Measurements from ENCODE around the gene GRIK4.

Gene GRIK4

GRCh38 chr11:120746376-120746775 lies 234.8 kb downstream of the GRIK4 start:
- TF ChIP-seq SUZ12 (IDR thresholded peaks at IDR 0.05; ENCODE audit: extremely low read depth, insufficient read depth, insufficient read length) (no peak), ZNF274 (IDR thresholded peaks at IDR 0.05; ENCODE audit: low read depth, low read length) (no peak), YY1 (IDR thresholded peaks at IDR 0.05; ENCODE audit: insufficient read depth, insufficient read length) (no peak)
- H3K36me3 ChIP-seq (ENCODE audit: insufficient read depth, insufficient read length, low read length), result no peaks in the 10 kb centered on the region
- DNase-seq (ENCODE audit: low read depth, low spot score), result no peak
- no peak overlapping the region for H3K9ac ChIP-seq (ENCODE audit: insufficient read length, low read depth)
- H3K27me3 ChIP-seq (ENCODE audit: insufficient read depth, insufficient read length), result no peaks in the 10 kb centered on the region
- H3K4me3 ChIP-seq (ENCODE audit: insufficient read length, low read depth), result no peak overlapping the region
- no peaks in the 10 kb centered on the region for H3K9me3 ChIP-seq (ENCODE audit: insufficient read depth, low read length)
- H3K4me1 ChIP-seq (ENCODE audit: insufficient read depth, insufficient read length), result peaks cover 9% of the 10 kb centered on the region

GRCh38 chr11:120746836-120747609 lies 235.5 kb downstream of the GRIK4 start:
- no peak for TF ChIP-seq SUZ12 (IDR thresholded peaks at IDR 0.05; ENCODE audit: extremely low read depth, insufficient read depth, insufficient read length)
- TF ChIP-seq ZNF274 (IDR thresholded peaks at IDR 0.05; ENCODE audit: low read depth, low read length), result no peak
- TF ChIP-seq YY1 (IDR thresholded peaks at IDR 0.05; ENCODE audit: insufficient read depth, insufficient read length), result no peak
- no peak for DNase-seq (ENCODE audit: low read depth, low spot score)
- no peaks in the 10 kb centered on the region for H3K36me3 ChIP-seq (ENCODE audit: insufficient read depth, insufficient read length, low read length)

GRCh38 chr11:120747850-120748814 lies 236.6 kb downstream of the GRIK4 start:
- Histone ChIP-seq H3K27me3 (ENCODE audit: insufficient read depth, insufficient read length) (no peaks in the 10 kb centered on the region), H3K9ac (ENCODE audit: insufficient read length, low read depth) (no peak overlapping the region), H3K4me3 (ENCODE audit: insufficient read length, low read depth) (no peak overlapping the region), H3K36me3 (ENCODE audit: insufficient read depth, insufficient read length, low read length) (no peaks in the 10 kb centered on the region), H3K4me1 (ENCODE audit: insufficient read depth, insufficient read length) (peaks cover 9% of the 10 kb centered on the region), H3K9me3 (ENCODE audit: insufficient read depth, low read length) (no peaks in the 10 kb centered on the region)
- no peak for DNase-seq (ENCODE audit: low read depth, low spot score)
- no peak for TF ChIP-seq SUZ12 (IDR thresholded peaks at IDR 0.05; ENCODE audit: extremely low read depth, insufficient read depth, insufficient read length)
- no peak for TF ChIP-seq YY1 (IDR thresholded peaks at IDR 0.05; ENCODE audit: insufficient read depth, insufficient read length)
- no peak for TF ChIP-seq ZNF274 (IDR thresholded peaks at IDR 0.05; ENCODE audit: low read depth, low read length)

More at GRCh38 chr11:120746836-120747609, 235.5 kb downstream of the GRIK4 start:
- H3K9ac ChIP-seq (ENCODE audit: insufficient read length, low read depth), result no peak overlapping the region
- H3K9me3 ChIP-seq (ENCODE audit: insufficient read depth, low read length), result no peaks in the 10 kb centered on the region
- H3K4me3 ChIP-seq (ENCODE audit: insufficient read length, low read depth), result no peak overlapping the region
- peaks cover 9% of the 10 kb centered on the region for H3K4me1 ChIP-seq (ENCODE audit: insufficient read depth, insufficient read length)
- no peaks in the 10 kb centered on the region for H3K27me3 ChIP-seq (ENCODE audit: insufficient read depth, insufficient read length)

- H3K9ac ChIP-seq (ENCODE audit: insufficient read length, low read depth), result no peak overlapping the region
Measured at GRCh38 chr11:120749395-120749794, 237.8 kb downstream of the GRIK4 start.

GRCh38 chr11:120750647-120751549 lies 239.3 kb downstream of the GRIK4 start:
- no peak for DNase-seq (ENCODE audit: low read depth, low spot score)

More at GRCh38 chr11:120749395-120749794, 237.8 kb downstream of the GRIK4 start:
- no peaks in the 10 kb centered on the region for H3K9me3 ChIP-seq (ENCODE audit: insufficient read depth, low read length)
- no peaks in the 10 kb centered on the region for H3K27me3 ChIP-seq (ENCODE audit: insufficient read depth, insufficient read length)
- TF ChIP-seq SUZ12 (IDR thresholded peaks at IDR 0.05; ENCODE audit: extremely low read depth, insufficient read depth, insufficient read length), result no peak
- no peak for TF ChIP-seq YY1 (IDR thresholded peaks at IDR 0.05; ENCODE audit: insufficient read depth, insufficient read length)
- TF ChIP-seq ZNF274 (IDR thresholded peaks at IDR 0.05; ENCODE audit: low read depth, low read length), result no peak
- H3K36me3 ChIP-seq (ENCODE audit: insufficient read depth, insufficient read length, low read length), result no peaks in the 10 kb centered on the region
- DNase-seq (ENCODE audit: low read depth, low spot score), result no peak
- peaks cover 9% of the 10 kb centered on the region for H3K4me1 ChIP-seq (ENCODE audit: insufficient read depth, insufficient read length)
- no peak overlapping the region for H3K4me3 ChIP-seq (ENCODE audit: insufficient read length, low read depth)

GRCh38 chr11:120751550-120751949 lies 240.0 kb downstream of the GRIK4 start:
- TF ChIP-seq ZNF274 (IDR thresholded peaks at IDR 0.05; ENCODE audit: low read depth, low read length), result no peak
- no peaks in the 10 kb centered on the region for H3K36me3 ChIP-seq (ENCODE audit: insufficient read depth, insufficient read length, low read length)
- peaks cover 9% of the 10 kb centered on the region for H3K4me1 ChIP-seq (ENCODE audit: insufficient read depth, insufficient read length)
- no peaks in the 10 kb centered on the region for H3K27me3 ChIP-seq (ENCODE audit: insufficient read depth, insufficient read length)
- H3K9me3 ChIP-seq (ENCODE audit: insufficient read depth, low read length), result no peaks in the 10 kb centered on the region
- H3K4me3 ChIP-seq (ENCODE audit: insufficient read length, low read depth), result no peak overlapping the region
- no peak overlapping the region for H3K9ac ChIP-seq (ENCODE audit: insufficient read length, low read depth)
- no peak for DNase-seq (ENCODE audit: low read depth, low spot score)

More at GRCh38 chr11:120750647-120751549, 239.3 kb downstream of the GRIK4 start:
- Histone ChIP-seq H3K9ac (ENCODE audit: insufficient read length, low read depth) (no peak overlapping the region), H3K4me3 (ENCODE audit: insufficient read length, low read depth) (no peak overlapping the region), H3K36me3 (ENCODE audit: insufficient read depth, insufficient read length, low read length) (no peaks in the 10 kb centered on the region), H3K27me3 (ENCODE audit: insufficient read depth, insufficient read length) (no peaks in the 10 kb centered on the region), H3K4me1 (ENCODE audit: insufficient read depth, insufficient read length) (peaks cover 9% of the 10 kb centered on the region), H3K9me3 (ENCODE audit: insufficient read depth, low read length) (no peaks in the 10 kb centered on the region)
- TF ChIP-seq ZNF274 (IDR thresholded peaks at IDR 0.05; ENCODE audit: low read depth, low read length) (no peak), SUZ12 (IDR thresholded peaks at IDR 0.05; ENCODE audit: extremely low read depth, insufficient read depth, insufficient read length) (no peak), YY1 (IDR thresholded peaks at IDR 0.05; ENCODE audit: insufficient read depth, insufficient read length) (no peak)

Data from NT2/D1 (cell line).